ENCODE measurements around the gene ARHGAP8.
A peak's percentile ranks its signal among the peaks of the same experiment; 100 is the strongest.

The ARHGAP8 gene

DNA sequence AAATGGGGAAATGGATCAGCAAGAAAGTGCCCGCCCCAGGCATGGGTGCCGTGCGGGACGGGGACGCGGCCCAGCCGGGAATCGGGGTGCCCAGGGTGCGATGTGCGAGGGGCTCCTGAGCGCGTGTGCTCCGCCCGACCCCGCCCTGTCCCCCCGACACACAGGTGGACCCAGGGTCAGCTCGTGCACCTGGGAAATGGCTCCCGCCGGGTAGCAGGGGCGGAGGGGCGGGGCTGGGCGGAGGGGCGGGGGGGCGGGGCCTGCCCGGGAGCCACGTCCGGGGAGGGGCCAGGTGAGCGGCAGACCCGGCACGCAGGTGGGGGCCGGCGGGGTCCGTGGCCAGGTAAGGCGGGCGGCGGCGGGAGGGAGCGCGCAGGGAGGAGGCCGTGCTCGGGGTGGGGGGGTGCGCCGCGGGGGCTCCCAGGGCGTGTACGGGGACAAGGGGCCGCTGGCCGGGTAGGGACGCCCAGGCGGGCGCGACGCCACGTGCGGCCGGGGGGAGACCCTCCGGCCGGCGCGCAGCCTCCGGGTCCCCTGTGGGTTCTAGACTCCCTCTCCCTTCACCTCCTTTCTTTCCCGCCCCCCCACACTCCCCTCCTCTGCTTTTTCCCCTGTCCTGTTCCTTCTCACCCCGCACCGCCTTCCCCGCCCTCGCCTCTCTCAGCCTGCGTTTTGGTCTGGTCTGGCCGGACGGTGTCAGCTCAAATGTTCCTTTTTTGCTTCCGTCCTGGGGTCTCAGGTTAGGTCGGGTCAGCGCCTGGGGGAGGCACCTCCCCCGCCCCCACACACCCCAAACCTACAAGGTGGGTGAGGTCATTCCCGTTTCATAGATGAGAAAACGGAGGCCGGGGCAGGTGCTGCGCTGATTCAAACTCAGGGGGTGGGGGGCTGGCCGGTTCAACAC lies at the start of gene ARHGAP8:
ARHGAP8 (plus strand) TSS at position 291 of the 904 bp plus-strand sequence. CDS start 33,953 bp downstream, outside the sequence.
- DNase-seq (ENCODE audit: low read depth in 2 of 2): no peak

DNA sequence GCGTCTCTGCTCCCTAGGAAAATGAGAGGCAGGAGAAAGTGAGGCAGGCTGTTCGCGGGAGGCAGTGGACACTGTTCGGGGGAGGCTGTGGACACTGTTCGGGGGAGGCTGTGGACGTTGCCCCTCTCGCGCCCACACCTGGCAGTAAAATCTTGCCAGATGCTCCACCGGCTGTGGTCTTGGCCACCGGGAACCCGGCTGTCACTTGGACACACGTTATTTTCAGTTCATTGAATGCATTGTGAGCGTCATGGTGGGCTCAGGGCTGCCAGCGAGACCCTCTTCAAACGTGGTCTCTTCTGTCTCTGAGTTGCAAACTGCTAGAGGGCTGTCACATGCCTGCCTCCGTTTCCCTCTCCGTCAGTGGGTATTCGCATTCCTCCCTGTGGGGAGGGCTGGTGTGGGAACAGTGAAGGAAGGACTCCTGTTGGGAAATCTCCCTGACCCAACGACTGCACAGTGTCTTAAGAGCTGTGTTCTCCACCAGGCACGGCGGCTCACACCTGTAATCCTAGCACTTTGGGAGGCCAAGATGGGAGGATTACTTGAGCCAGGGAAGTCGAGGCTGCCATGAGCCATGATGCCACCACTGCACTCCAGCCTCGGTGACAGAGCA lies 49.0 kb upstream of the ARHGAP8 start:
- no peak for DNase-seq (ENCODE audit: low read depth in 2 of 2)

GRCh38 chr22:44704159-44705021 lies 48.0 kb upstream of the ARHGAP8 start:
- DNase-seq (ENCODE audit: low read depth in 2 of 2): no peak

DNA sequence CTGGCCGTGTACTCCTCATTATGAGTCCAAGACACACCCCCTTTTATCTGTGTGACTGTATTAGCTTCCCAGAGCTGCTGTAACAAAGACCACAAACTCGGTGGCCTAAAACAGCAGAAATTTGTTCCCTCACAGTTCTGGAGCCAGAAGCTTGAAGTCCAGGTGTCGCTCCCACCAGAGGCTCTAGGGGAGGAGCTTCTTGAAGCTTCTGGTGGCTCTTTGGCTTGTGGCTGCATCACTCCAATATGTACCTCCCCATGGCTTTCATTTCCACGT lies 47.4 kb upstream of the ARHGAP8 start:
- DNase-seq (ENCODE audit: low read depth in 2 of 2): no peak

DNA sequence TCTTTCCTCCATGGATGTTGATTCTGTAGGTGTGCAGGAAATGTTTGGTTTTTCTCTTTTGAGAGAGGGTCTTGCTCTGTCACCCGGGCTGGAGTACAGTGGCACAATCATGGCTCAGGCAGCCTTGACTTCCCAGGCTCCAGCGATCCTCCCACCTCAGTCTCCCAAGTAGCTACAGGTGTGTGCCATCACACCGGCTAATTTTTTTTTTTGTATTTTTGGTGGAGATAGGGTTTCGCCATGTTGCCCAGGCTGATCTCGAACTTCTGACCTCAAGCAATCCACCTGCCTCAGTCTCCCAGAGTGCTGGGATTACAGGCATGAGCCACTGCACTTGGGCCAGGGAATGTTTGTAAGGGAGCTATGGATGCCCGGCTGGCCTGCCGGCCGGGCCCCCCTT lies 45.9 kb upstream of the ARHGAP8 start:
- DNase-seq (ENCODE audit: low read depth in 2 of 2): no peak

GRCh38 chr22:44707178-44707577 lies 45.2 kb upstream of the ARHGAP8 start:
- no peak for DNase-seq (ENCODE audit: low read depth in 2 of 2)

DNA sequence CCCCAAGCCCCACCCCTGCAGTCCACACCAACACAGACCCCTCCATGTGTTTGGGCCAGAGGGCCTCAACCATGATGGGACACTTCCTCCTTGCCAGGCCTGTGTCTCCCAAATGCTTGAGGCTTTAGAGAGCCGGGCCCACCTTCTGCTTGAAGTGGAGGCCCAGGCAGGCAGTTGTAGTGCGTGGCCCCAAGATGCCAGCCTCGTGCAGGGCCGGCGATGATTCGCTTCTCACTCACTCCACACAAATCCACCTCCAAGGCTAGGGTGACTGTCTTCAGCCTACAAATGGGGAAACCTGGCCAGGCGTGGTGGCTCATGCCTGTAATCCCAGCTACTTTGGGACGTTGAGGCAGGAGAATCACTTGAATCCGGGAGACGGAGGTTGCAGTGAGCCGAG lies 44.6 kb upstream of the ARHGAP8 start:
- DNase-seq (ENCODE audit: low read depth in 2 of 2): no peak

DNA sequence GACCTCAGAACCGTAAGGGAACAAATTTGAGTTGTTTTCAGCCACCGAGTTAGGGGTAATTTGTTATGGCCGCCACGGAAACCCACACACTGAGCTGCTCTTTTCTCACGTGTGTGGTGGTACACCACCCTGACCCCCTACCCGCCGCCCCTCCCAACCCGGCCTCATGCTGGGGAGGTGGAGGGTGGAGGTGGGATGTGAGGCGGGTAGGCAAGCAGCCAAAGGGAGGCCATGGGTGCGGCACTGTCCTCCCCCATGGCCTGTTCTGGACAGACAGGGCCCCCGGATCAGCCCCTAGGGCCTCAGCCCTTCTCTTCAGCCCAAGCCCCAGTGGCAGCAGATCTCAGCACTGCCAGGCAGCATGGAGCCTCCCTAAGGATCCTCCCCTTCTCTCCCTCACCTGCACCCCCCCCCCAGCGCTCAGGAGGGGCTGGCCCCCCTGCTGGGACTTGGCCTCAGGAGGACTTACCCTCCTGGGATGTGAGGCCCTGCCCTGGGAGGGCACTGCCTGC lies 42.4 kb upstream of the ARHGAP8 start:
- no peak for DNase-seq (ENCODE audit: low read depth in 2 of 2)

DNA sequence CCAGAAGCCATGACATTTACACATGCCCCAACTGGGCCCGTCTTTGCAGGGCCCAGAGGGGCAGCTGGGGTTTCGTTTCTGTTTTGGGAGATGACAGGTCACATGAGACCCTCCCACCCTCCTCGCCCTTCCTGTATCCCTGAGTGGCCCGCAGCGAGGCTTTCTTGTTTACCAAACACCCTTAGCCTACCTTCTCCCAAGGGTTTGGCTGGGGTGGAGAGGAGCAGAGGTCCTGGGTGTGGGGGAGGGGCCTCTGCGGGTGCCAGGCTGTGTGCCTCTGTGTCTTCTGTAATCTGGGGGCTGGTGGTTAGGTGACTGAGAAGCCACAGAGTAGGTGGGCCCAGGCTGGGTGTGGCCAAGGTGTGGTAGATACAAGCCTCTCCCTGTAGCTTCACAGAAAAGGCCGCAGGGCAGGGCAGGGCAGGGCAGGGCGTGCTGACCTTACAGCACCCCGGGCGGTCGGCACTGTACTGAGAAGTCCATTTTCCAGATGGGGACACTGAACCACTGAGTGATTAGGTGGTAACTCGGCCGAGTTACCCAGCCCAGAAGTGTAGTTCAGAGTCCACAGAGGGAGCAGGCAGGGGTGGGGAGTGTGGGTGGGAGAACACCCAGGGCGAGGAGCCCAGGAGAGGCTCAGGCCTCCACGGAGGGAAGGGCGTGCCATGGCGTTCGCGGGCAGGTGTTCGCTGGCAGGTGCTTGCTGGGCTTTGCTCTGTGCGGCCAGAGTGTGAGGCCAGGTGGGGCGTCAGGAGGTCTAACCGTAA lies 41.7 kb upstream of the ARHGAP8 start:
- DNase-seq (ENCODE audit: low read depth in 2 of 2): peak; percentile 36 to 48

GRCh38 chr22:44711241-44711560 lies 41.2 kb upstream of the ARHGAP8 start:
- DNase-seq (ENCODE audit: low read depth in 2 of 2): no peak

DNA sequence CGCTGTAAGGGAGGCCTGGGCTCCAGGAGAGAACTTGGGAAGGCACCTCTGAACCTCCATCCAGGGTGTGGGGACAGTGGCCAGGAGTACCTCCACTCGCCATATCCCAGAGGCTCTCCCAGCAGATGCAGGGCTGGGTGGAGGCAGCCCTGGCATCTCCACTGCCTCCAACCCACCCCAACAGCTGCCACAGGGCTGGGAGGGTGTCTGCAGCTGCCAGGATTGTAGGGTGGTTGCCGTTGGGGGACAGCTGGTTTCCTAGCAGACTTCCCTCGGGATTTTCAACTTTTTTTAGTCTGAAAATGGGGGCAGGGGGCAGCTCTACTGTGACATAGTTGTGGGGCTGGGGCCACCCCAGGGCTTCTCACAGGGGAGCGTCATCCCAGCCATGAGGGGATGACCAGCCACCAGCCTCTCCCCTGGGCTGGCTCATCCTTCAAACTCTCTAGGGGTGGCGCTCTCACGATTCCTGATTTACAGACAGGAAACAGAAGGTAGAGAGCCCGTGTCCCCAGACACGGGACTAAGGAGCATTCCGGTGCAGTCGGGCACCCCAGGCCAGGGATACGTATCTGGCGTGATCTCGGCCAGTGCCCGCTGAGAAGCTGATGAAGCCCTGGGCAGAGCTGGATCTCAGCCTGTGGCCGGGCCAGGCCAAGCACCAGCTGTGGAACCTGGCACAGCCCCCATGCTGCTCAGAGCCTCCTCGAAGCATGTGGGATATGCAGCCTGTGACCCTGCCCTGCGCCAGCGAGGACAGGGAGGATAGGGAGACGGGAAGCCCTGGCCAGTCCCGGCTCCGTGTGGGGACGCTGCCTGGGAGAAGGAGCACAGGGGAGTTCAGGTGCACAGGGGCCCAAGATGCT lies 40.5 kb upstream of the ARHGAP8 start:
- DNase-seq (ENCODE audit: low read depth in 2 of 2): no peak

- no peak for DNase-seq (ENCODE audit: low read depth in 2 of 2)
Observed at GRCh38 chr22:44712962-44713361, 39.4 kb upstream of the ARHGAP8 start.

DNA sequence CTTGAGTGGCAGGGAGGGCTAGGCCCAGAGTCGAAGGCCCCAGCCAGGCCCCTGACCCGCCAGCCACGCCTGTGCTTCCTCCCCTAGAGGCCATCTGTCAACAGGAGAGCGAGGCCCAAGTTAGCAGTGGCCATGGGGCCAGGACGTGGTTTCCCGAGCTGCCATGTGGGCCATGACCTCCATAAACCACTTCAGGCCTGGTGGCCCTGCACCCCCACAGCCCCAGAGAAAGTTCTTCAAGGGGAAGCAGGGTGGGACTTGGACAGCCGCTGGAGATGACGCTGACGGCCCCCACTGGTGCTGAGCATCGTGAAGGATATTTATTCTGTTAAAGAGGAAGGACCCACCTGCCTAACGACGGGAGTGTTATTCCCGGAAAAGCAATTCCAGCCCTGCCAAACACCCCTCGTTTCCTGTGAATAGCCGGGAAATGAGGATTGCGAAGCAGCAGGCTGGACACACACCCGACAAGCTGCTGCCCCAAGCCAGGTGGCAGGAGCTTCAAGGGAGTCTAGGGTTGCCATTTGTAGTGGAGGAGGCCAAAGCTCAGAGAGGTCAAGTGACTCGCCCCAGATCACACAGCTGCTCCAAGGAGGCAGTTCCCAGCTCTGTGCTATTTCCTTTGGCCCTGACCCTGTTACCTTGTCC lies 37.5 kb upstream of the ARHGAP8 start:
- DNase-seq (ENCODE audit: low read depth in 2 of 2): no peak

- no peak for DNase-seq (ENCODE audit: low read depth in 2 of 2)
Observed at GRCh38 chr22:44718418-44718817, 34.0 kb upstream of the ARHGAP8 start.

DNA sequence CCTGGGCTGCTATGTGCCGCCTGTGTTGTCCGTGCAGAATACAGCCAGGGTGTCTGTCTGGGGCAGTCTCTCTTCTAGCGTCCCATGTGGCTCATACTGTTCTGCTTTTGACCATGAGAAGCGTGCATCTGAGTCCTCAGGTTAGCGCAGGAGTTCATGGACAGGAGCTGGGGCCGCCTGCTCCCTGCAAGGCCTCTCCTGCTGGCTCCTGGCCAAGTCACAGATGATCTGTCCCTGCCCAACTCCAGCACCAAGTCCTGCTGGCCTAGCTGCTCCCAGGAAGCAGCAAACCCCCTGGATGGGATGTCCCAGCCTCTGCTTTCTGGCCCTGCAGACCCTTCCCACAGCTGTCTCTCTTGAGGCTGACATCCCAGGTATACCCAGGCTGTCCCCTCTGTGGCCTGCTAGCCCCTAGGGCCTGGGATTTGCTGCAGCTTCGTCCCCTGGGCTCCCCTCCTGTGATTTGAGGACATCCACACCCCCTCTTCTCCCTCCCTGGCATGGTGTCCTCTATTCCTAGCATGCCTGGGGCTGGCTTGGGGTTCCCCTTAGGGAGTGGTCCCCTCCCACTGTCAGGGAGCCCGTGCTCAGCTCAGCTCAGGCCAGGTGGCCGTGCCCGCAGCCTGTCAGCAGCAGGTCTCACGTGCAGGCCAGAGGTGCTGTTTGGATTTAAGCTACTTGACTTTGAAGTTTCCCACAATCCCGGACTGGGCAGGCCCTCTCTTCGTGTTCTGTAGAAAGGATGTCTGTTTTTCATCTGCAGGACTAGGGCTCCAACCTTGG lies 32.6 kb upstream of the ARHGAP8 start:
- DNase-seq (ENCODE audit: low read depth in 2 of 2): no peak

- DNase-seq (ENCODE audit: low read depth in 2 of 2): no peak
Observed at GRCh38 chr22:44721213-44721612, 31.2 kb upstream of the ARHGAP8 start.

DNA sequence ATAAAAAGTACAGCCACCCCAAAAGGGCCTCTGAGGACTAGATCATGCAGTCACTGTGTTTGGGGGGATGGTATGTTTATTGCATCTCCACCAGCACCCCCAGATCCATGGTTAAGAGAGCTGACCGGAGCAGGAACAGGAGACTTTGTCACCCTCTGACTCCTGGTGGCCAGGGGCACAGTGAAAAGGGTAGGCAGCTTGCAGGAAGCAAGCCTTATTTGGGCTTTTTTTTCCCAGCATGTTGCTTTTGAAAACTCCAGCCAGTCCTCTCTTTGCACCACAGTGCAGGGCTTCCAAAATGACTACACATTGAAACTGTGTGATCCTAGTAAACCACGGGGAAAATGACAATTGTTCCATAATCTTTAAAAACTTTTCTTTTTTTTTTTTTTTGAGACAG lies 29.8 kb upstream of the ARHGAP8 start:
- DNase-seq (ENCODE audit: low read depth in 2 of 2): no peak

DNA sequence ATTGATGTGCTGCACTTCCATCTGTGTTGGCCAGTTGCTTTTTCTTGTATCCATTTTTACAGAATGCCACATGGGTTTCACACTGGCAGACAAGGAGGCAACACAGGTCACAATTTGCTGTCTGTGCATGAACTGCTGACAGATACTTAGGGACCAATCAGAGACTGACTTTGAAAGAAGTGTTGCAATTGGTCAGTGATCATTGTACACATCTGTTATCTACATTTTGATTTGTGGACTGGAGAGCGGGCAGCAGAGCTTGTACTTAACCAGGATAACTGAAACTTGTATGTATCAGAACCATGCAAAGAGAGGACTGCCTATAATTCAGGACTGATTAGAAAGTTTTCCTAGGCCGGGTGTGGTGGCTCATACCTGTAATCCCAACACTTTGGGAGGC lies 28.6 kb upstream of the ARHGAP8 start:
- no peak for DNase-seq (ENCODE audit: low read depth in 2 of 2)

- no peak for DNase-seq (ENCODE audit: low read depth in 2 of 2)
Observed at GRCh38 chr22:44724416-44724815, 28.0 kb upstream of the ARHGAP8 start.

Data from stimulated activated CD8-positive, alpha-beta memory T cell treated with anti-CD3 and anti-CD28 coated beads, Interleukin-2, amount 100 ng/mL, for 48 hours (primary cell).